K562 (cell line): ENCODE data around the gene ABR. TPM values are rescaled to one million over a fixed set of nuclear protein-coding genes. Genes with fewer than 3 reads are reported as not detected.

Experiments used
- COPS2 ChIP-seq: fragments of 450-650 bp; conservative IDR thresholded peaks from 2 replicates; pipeline ENCODE4 v1.6.1; 2016; ENCODE audit warnings: mild to moderate bottlenecking, moderate library complexity
- ETS1 ChIP-seq: conservative IDR thresholded peaks from 2 replicates; pipeline ENCODE4 v1.6.1; 2011; ENCODE audit warnings: low read depth, mild to moderate bottlenecking, low read length; ENCODE audit not compliant: control insufficient read depth
- FIP1L1 ChIP-seq: fragments of 200-400 bp; formaldehyde crosslinking; IDR thresholded peaks from 2 replicates; pipeline ENCODE4 v1.6.1; 2018; ENCODE audit warnings: mild to moderate bottlenecking, low read depth, low read length; ENCODE audit not compliant: poor library complexity, severe bottlenecking
- FOS ChIP-seq: IDR thresholded peaks from 3 replicates; pipeline ENCODE4 v1.6.1; 2011; ENCODE audit not compliant: insufficient read length; ENCODE audit errors: extremely low read depth
- HDGF ChIP-seq: fragments of 450-650 bp; IDR thresholded peaks from 2 replicates; pipeline ENCODE4 v1.6.1; 2016
- JUN ChIP-seq, 2 experiments: sonication (generic) in 1 of 2; formaldehyde crosslinking in 1 of 2; IDR thresholded peaks; 2 replicates each; pipeline versions ENCODE4 v1.6.1 to v1.8.0; 2012 to 2022; ENCODE audit warnings: borderline replicate concordance in 2 of 2, mild to moderate bottlenecking in 2 of 2, improper control_type of control experiment in 1 of 2, low read depth in 1 of 2, low read length in 1 of 2, missing genetic modification reagents in 1 of 2
- KHSRP ChIP-seq: fragments of 450-650 bp; IDR thresholded peaks from 2 replicates; pipeline ENCODE4 v1.6.1; 2017
- NFE2L1 ChIP-seq: fragments of 450-650 bp; IDR thresholded peaks from 2 replicates; pipeline ENCODE4 v1.6.1; 2016; ENCODE audit warnings: missing genetic modification characterization, low read depth, mild to moderate bottlenecking, missing compliant biosample characterization, moderate library complexity, borderline replicate concordance
- PTBP1 ChIP-seq: fragments of 200-400 bp; formaldehyde crosslinking; IDR thresholded peaks from 2 replicates; pipeline ENCODE4 v1.6.1; 2017; ENCODE audit warnings: low read depth, low read length
- RBM15 ChIP-seq: fragments of 200-400 bp; formaldehyde crosslinking; IDR thresholded peaks from 2 replicates; pipeline ENCODE4 v1.6.1; 2018; ENCODE audit warnings: mild to moderate bottlenecking, low read length, moderate library complexity; ENCODE audit not compliant: insufficient read depth
- RBM25 ChIP-seq: fragments of 200-400 bp; formaldehyde crosslinking; IDR thresholded peaks from 2 replicates; pipeline ENCODE4 v1.6.1; 2018; ENCODE audit warnings: low read length, low read depth, moderate library complexity; ENCODE audit not compliant: severe bottlenecking
- RBM39 ChIP-seq: fragments of 200-400 bp; formaldehyde crosslinking; optimal IDR thresholded peaks from 2 replicates; pipeline ENCODE3; 2018; ENCODE audit warnings: low read depth, low read length
- SMARCB1 ChIP-seq: IDR thresholded peaks from 2 replicates; pipeline ENCODE4 v1.6.1; 2011; ENCODE audit warnings: improper control_type of control experiment, low read depth; ENCODE audit not compliant: insufficient read length
- TFAM ChIP-seq: fragments of 250-450 bp; sonication (Bioruptor Pico); conservative IDR thresholded peaks from 2 replicates; pipeline ENCODE4 v1.5.0; 2021; ENCODE audit warnings: mild to moderate bottlenecking, moderate library complexity
- U2AF1 ChIP-seq: fragments of 200-400 bp; formaldehyde crosslinking; optimal IDR thresholded peaks from 2 replicates; pipeline ENCODE3; 2017; ENCODE audit warnings: mild to moderate bottlenecking, low read depth, low read length, moderate library complexity
- ZC3H8 ChIP-seq: fragments of 450-650 bp; IDR thresholded peaks from 2 replicates; pipeline ENCODE4 v1.6.1; 2017
- ZNF197 ChIP-seq: fragments of 200-800 bp; sonication (Bioruptor generic); IDR thresholded peaks from 2 replicates; pipeline ENCODE4 v1.6.1; 2016; ENCODE audit warnings: low read depth, missing genetic modification characterization, missing compliant biosample characterization
- ZNF23 ChIP-seq: fragments of 250-450 bp; sonication (Bioruptor Pico); IDR thresholded peaks from 2 replicates; pipeline ENCODE4 v1.4.0; 2020; ENCODE audit warnings: mild to moderate bottlenecking
- ZNF511 ChIP-seq: sonication (generic); formaldehyde crosslinking; IDR thresholded peaks from 2 replicates; pipeline ENCODE4 v1.8.0; 2022; ENCODE audit warnings: mild to moderate bottlenecking, missing genetic modification reagents
- ZNF644 ChIP-seq: fragments of 200-800 bp; sonication (Bioruptor generic); IDR thresholded peaks from 2 replicates; pipeline ENCODE4 v1.6.1; 2016; ENCODE audit warnings: low read depth, missing genetic modification characterization, missing compliant biosample characterization
- polyA plus RNA-seq, 8 experiments: library from polyadenylated mRNA; depleted of rRNA in 4 of 8; stranded (reverse) in 5 of 8; unstranded in 3 of 8; fragments of >200 nt; fragmentation: Nextera tagmentation in 2 of 8; fragmentation: Illumina TruSeq in 1 of 8; extraction: Ambion mirVana in 2 of 8; extraction: Trizol in 1 of 8; gene quantifications; 2 replicates each; pipeline versions ENCODE4 v1.2.1 to v1.2.3, GENCODE V29; 2011 to 2014; ENCODE audit warnings: inconsistent platforms in 1 of 8, missing spikeins in 1 of 8
- total RNA-seq, 7 experiments: library from RNA; depleted of rRNA in 6 of 7; stranded (reverse); fragments of >200 nt in 6 of 7; fragmentation: Illumina TruSeq in 2 of 7; extraction: Trizol in 2 of 7; gene quantifications; 2 replicates each; pipeline versions ENCODE4 v1.2.1 to v1.2.3, GENCODE V29; 2011 to 2021; ENCODE audit warnings: low replicate concordance in 1 of 7
- TF ChIP-seq, protein P1 (sequence below): fragments of 450-650 bp; formaldehyde crosslinking; IDR thresholded peaks from 2 replicates; pipeline ENCODE4 v1.4.0; 2020; ENCODE audit warnings: mild to moderate bottlenecking, mixed read lengths
- TF ChIP-seq, protein P2 (sequence below), 2 experiments: fragments of 450-650 bp; conservative IDR thresholded peaks; 2 replicates each; pipeline ENCODE4 v1.6.1; 2017; ENCODE audit warnings: mild to moderate bottlenecking in 2 of 2, moderate library complexity in 2 of 2

The ABR gene
- total and polyA plus RNA-seq, 9 of the 15 experiments (the other 6 are each of a cell fraction or from before 2014, with no cell fraction given), result 0.07 to 1.6 (median 0.37) TPM; not detected in 1

DNA sequence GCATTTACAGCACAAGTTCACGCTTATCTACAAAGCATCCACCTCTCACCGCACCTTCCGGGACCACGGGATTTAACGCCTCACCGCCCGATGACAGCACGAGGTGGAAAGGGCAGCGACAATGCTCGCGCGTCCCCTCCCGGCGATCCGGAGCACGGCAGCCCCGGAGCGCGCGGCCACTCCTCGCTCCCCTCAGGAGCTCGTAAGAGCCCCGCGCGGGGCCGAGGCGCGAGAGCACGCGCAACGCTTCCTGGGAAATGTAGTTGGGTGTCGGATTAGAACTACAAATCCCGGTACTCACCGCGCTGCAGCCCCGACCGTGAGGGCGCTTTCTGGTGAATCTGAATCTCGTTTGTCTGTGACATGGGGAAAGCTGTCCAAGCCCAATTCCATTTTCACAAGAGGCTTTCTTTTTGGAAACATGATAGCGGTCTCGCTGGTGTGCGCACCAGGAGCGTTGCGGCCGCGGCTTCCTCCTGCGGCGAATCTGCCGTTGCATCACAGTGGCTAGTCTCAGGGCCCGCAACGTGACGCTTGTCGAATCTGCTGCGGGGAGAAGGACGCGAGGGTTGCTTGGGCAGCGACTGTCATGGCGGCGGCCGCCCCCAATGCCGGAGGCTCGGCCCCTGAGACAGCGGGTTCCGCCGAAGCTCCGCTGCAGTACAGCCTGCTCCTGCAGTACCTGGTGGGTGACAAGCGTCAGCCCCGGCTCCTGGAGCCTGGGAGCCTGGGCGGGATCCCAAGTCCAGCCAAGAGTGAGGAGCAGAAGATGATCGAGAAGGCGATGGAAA, 183.0 kb downstream of the ABR start, which contains the start of gene TIMM22 (continued):
- no peak for TF ChIP-seq RBM39
- TF ChIP-seq FIP1L1, result peak; percentile 40
- no peak for TF ChIP-seq TFAM (CRISPR knock-in tag)
- TF ChIP-seq HDGF, result no peak
- peak; percentile 15 for TF ChIP-seq RBM25
- peak; percentile 66; the same call in 1 of the 2 replicates for TF ChIP-seq ZNF197 (CRISPR knock-in tag)
- TF ChIP-seq COPS2, result no peak
- no peak for TF ChIP-seq U2AF1
- TF ChIP-seq, protein P1, sequence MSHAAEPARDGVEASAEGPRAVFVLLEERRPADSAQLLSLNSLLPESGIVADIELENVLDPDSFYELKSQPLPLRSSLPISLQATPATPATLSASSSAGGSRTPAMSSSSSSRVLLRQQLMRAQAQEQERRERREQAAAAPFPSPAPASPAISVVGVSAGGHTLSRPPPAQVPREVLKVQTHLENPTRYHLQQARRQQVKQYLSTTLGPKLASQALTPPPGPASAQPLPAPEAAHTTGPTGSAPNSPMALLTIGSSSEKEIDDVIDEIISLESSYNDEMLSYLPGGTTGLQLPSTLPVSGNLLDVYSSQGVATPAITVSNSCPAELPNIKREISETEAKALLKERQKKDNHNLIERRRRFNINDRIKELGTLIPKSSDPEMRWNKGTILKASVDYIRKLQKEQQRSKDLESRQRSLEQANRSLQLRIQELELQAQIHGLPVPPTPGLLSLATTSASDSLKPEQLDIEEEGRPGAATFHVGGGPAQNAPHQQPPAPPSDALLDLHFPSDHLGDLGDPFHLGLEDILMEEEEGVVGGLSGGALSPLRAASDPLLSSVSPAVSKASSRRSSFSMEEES (CRISPR knock-in tag), result no peak
- no peak for TF ChIP-seq ZC3H8
- no peak for TF ChIP-seq FOS
- peak; percentile 56; the same call in 1 of the 2 replicates for TF ChIP-seq JUN (IDR thresholded peaks at IDR 0.05; ENCODE audit: borderline replicate concordance, low read depth, low read length)
- TF ChIP-seq JUN (CRISPR knock-in tag; IDR thresholded peaks at IDR 0.05; ENCODE audit: borderline replicate concordance), result no peak
- TF ChIP-seq PTBP1, result no peak
- TF ChIP-seq SMARCB1, result no peak
- TF ChIP-seq, protein P2, sequence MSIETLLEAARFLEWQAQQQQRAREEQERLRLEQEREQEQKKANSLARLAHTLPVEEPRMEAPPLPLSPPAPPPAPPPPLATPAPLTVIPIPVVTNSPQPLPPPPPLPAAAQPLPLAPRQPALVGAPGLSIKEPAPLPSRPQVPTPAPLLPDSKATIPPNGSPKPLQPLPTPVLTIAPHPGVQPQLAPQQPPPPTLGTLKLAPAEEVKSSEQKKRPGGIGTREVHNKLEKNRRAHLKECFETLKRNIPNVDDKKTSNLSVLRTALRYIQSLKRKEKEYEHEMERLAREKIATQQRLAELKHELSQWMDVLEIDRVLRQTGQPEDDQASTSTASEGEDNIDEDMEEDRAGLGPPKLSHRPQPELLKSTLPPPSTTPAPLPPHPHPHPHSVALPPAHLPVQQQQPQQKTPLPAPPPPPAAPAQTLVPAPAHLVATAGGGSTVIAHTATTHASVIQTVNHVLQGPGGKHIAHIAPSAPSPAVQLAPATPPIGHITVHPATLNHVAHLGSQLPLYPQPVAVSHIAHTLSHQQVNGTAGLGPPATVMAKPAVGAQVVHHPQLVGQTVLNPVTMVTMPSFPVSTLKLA (conservative IDR thresholded peaks at IDR 0.05), result peak; percentile 94 to 96
- TF ChIP-seq KHSRP, result no peak
- no peak for TF ChIP-seq NFE2L1
- TF ChIP-seq ZNF23 (CRISPR knock-in tag), result no peak
- TF ChIP-seq ETS1, result peak; percentile 89
- no peak for TF ChIP-seq RBM15
- TF ChIP-seq ZNF511 (CRISPR knock-in tag), result no peak; the same call in 1 of the 2 replicates
- TF ChIP-seq ZNF644 (tag), result 0 out of 2 replicates have a peak, but pooled peaks have one; percentile 50
